A549 (cell line): ENCODE results near the gene MYO1D. TPM values are rescaled to one million over a fixed set of nuclear protein-coding genes. Genes with fewer than 3 reads are reported as not detected.

Experiments used
- ATAC-seq, 2 experiments: fragments of 200-7000 bp in 1 of 2; fragments of >200 bp in 1 of 2; cut with Nextera tagmentation in 1 of 2; cut with Tn5 transposase in 1 of 2; 3 replicates each; pipeline versions ENCODE4 v1.8.0 to v1.9.1; 2018 to 2020; ENCODE audit warnings: mild to moderate bottlenecking in 1 of 2, moderate library complexity in 1 of 2
- CTCF ChIA-PET: fragments of 300-600 bp; sonication (Branson Sonifier 250); formaldehyde crosslinking; extraction: SDS; loops from one replicate; lab custom pipeline; 2021; ENCODE audit warnings: antibody characterized with exemption, inconsistent platforms; lab: Yijun Ruan, JAX
- POLR2A ChIA-PET: fragments of 350-600 bp; formaldehyde crosslinking; extraction: SDS; loops from one replicate; lab custom pipeline; 2021; ENCODE audit warnings: antibody characterized with exemption, inconsistent platforms; lab: Yijun Ruan, JAX
- DNase-seq, 2 experiments: peaks; one replicate each; pipeline versions ENCODE4 v3.0.0 to v3.0.0-alpha.2; 2011 to 2016; ENCODE audit warnings: low read depth in 1 of 2, low spot score in 1 of 2
- FAIRE-seq: peaks from 2 replicates; lab custom pipeline; 2011; peaks lifted over from hg19 to GRCh38; lab: Jason Lieb, UNC
- H3K27ac ChIP-seq, 2 experiments: fragments of >200 bp; sonication (Bioruptor Twin); formaldehyde crosslinking; 3 replicates each; pipeline ENCODE4 v1.5.1; 2016 to 2017
- H3K4me1 ChIP-seq: fragments of >200 bp; sonication (Bioruptor Twin); formaldehyde crosslinking; 3 replicates; pipeline ENCODE4 v1.6.1; 2016
- H3K4me2 ChIP-seq: fragments of >200 bp; sonication (Bioruptor Twin); formaldehyde crosslinking; 3 replicates; pipeline ENCODE4 v1.6.1; 2016
- H3K4me3 ChIP-seq: fragments of >200 bp; sonication (Bioruptor Twin); formaldehyde crosslinking; 3 replicates; pipeline ENCODE4 v1.5.1; 2016
- H3K9me3 ChIP-seq: fragments of >200 bp; sonication (Bioruptor Twin); formaldehyde crosslinking; 3 replicates; pipeline ENCODE4 v1.6.1; 2016
- BHLHE40 ChIP-seq: IDR thresholded peaks from 2 replicates; pipeline ENCODE4 v1.6.1; 2012; ENCODE audit warnings: low read depth, low read length, inconsistent platforms
- CHD2 ChIP-seq: fragments of 150-350 bp; IDR thresholded peaks from 2 replicates; pipeline ENCODE4 v1.6.1; 2014; ENCODE audit warnings: low read length; ENCODE audit not compliant: partially characterized antibody
- CHD4 ChIP-seq: fragments of 200-600 bp; sonication (generic); IDR thresholded peaks from 2 replicates; pipeline ENCODE4 v1.6.1; 2016; ENCODE audit warnings: antibody characterized with exemption, mild to moderate bottlenecking, borderline replicate concordance
- EHF ChIP-seq: fragments of 250-450 bp; sonication (Bioruptor Pico); IDR thresholded peaks from 2 replicates; pipeline ENCODE4 v1.5.0; 2020; ENCODE audit warnings: mild to moderate bottlenecking
- EHMT2 ChIP-seq: fragments of 200-600 bp; sonication (generic); IDR thresholded peaks from 2 replicates; pipeline ENCODE4 v1.6.1; 2016; ENCODE audit warnings: antibody characterized with exemption, low read depth, mild to moderate bottlenecking, moderate library complexity
- EP300 ChIP-seq, 2 experiments: fragments of >200 bp; sonication (Bioruptor Twin); formaldehyde crosslinking; IDR thresholded peaks; 2 replicates in 1 of 2; 3 replicates in 1 of 2; pipeline ENCODE4 v1.6.1; 2016 to 2017
- ESRRA ChIP-seq: fragments of 150-350 bp; IDR thresholded peaks from 2 replicates; pipeline ENCODE4 v1.6.1; 2014; ENCODE audit warnings: mild to moderate bottlenecking, low read length, borderline replicate concordance
- HDAC2 ChIP-seq: fragments of 200-600 bp; sonication (generic); IDR thresholded peaks from 2 replicates; pipeline ENCODE4 v1.6.1; 2016
- HOXB5 ChIP-seq: fragments of 250-450 bp; sonication (Bioruptor Pico); IDR thresholded peaks from 2 replicates; pipeline ENCODE4 v1.5.0; 2020; ENCODE audit warnings: mild to moderate bottlenecking, moderate library complexity
- JUN ChIP-seq, 2 experiments: fragments of >200 bp; sonication (Bioruptor Twin); formaldehyde crosslinking; IDR thresholded peaks; 2 replicates in 1 of 2; 3 replicates in 1 of 2; pipeline ENCODE4 v1.6.1; 2016 to 2017
- KDM5A ChIP-seq: fragments of 200-600 bp; sonication (generic); IDR thresholded peaks from 2 replicates; pipeline ENCODE4 v1.6.1; 2016; ENCODE audit warnings: antibody characterized with exemption, mild to moderate bottlenecking
- MAFK ChIP-seq: fragments of 450-650 bp; IDR thresholded peaks from 2 replicates; pipeline ENCODE4 v1.6.1; 2014; ENCODE audit not compliant: partially characterized antibody
- MAZ ChIP-seq: fragments of 150-350 bp; IDR thresholded peaks from 2 replicates; pipeline ENCODE4 v1.6.1; 2014; ENCODE audit warnings: antibody characterized with exemption, low read depth, low read length, borderline replicate concordance
- NFE2L2 ChIP-seq: fragments of 150-350 bp; conservative IDR thresholded peaks from 2 replicates; pipeline ENCODE4 v1.6.1; 2014; ENCODE audit warnings: low read length
- NPAS2 ChIP-seq: fragments of 250-450 bp; sonication (Bioruptor Pico); IDR thresholded peaks from 2 replicates; pipeline ENCODE4 v1.8.0; 2022; ENCODE audit warnings: mild to moderate bottlenecking, moderate library complexity, borderline replicate concordance
- NR3C1 ChIP-seq: fragments of >200 bp; sonication (Bioruptor Twin); formaldehyde crosslinking; IDR thresholded peaks from 3 replicates; pipeline ENCODE4 v1.6.1; 2017
- PHF8 ChIP-seq: fragments of 200-600 bp; sonication (generic); IDR thresholded peaks from 2 replicates; pipeline ENCODE4 v1.6.1; 2016; ENCODE audit warnings: low read depth, mild to moderate bottlenecking, antibody characterized with exemption, moderate library complexity, borderline replicate concordance
- RNF2 ChIP-seq: fragments of 200-600 bp; sonication (generic); IDR thresholded peaks from 2 replicates; pipeline ENCODE4 v1.6.1; 2016; ENCODE audit warnings: low read depth, mild to moderate bottlenecking, antibody characterized with exemption, moderate library complexity, borderline replicate concordance
- SMC3 ChIP-seq: fragments of >200 bp; sonication (Bioruptor Twin); formaldehyde crosslinking; IDR thresholded peaks from 3 replicates; pipeline ENCODE4 v1.6.1; 2018; ENCODE audit warnings: inconsistent platforms
- ZNF302 ChIP-seq: fragments of 250-450 bp; sonication (Bioruptor Pico); IDR thresholded peaks from 2 replicates; pipeline ENCODE4 v1.9.0; 2021; ENCODE audit warnings: inconsistent platforms, mild to moderate bottlenecking, moderate library complexity
- WGBS: methylation state at CpG from one replicate; pipeline ENCODE4 v1.1.6; 2017; ENCODE audit errors: missing lambda C conversion rate; 5-methylcytosine and 5-hydroxymethylcytosine counted together
- polyA plus RNA-seq, 4 experiments: library from polyadenylated mRNA; depleted of rRNA in 3 of 4; stranded (reverse); fragments of >200 nt; fragmentation: RNase III in 1 of 4; extraction: RNeasy Plus Mini Kit Qiagen cat#74134 plus additional on column Dnase treatment in 1 of 4; gene quantifications; 2 replicates in 3 of 4; 3 replicates in 1 of 4; pipeline ENCODE4 v1.2.3, GENCODE V29; 2011 to 2017
- TF ChIP-seq, protein P1 (sequence below): fragments of >200 bp; sonication (Bioruptor Twin); formaldehyde crosslinking; IDR thresholded peaks from 3 replicates; pipeline ENCODE4 v1.6.1; 2016
- TF ChIP-seq, protein P2 (sequence below): fragments of 250-450 bp; sonication (Bioruptor Pico); IDR thresholded peaks from 2 replicates; pipeline ENCODE4 v1.5.0; 2020; ENCODE audit warnings: low read depth, mild to moderate bottlenecking, moderate library complexity
- TF ChIP-seq, protein P3 (sequence below): fragments of 250-450 bp; sonication (Bioruptor Pico); IDR thresholded peaks from 2 replicates; pipeline ENCODE4 v1.5.0; 2021; ENCODE audit warnings: mild to moderate bottlenecking, moderate library complexity, borderline replicate concordance
- TF ChIP-seq, protein P4 (sequence below): fragments of 450-650 bp; IDR thresholded peaks from 2 replicates; pipeline ENCODE4 v1.6.1; 2014; ENCODE audit warnings: antibody characterized with exemption

The MYO1D gene
- polyA plus RNA-seq, 2 of the 4 experiments (the other 2 are of a cell fraction), result 2.8 to 4.2 TPM

DNA sequence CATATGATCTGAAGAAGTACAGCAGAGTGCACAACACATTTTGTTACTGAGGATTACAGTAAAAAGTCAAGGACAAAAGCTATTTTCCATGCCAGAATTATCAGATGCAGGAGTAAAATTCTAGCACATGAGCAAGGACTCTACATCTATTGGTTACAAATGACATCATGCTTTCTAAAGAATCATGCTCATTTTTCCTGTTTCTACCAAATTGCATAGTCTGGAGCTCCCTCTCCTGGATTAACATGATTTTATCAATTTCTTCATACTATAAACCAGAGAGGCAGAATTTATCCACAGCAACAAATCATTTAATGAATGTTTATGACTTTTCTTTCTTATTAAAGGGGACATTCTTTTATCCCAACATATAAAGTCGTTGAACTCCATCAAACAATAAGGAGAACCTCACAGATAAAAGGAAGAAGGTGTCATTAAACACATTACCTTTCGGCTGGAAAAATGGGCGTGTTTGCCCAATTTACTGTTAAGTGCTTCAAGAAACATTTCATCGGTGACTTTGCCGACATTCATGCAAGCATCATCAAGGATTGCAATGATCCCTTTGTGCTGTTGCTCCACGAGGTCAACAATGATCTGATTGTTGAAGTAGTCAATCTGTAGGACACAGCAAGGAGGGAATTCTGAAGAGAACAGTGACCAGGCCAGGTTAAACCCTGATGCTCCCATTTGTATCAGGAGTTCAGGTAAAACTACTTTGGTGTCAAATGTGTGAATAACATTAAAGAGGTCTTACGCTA lies 121.7 kb downstream of the MYO1D start (continued):
- TF ChIP-seq, protein P1, sequence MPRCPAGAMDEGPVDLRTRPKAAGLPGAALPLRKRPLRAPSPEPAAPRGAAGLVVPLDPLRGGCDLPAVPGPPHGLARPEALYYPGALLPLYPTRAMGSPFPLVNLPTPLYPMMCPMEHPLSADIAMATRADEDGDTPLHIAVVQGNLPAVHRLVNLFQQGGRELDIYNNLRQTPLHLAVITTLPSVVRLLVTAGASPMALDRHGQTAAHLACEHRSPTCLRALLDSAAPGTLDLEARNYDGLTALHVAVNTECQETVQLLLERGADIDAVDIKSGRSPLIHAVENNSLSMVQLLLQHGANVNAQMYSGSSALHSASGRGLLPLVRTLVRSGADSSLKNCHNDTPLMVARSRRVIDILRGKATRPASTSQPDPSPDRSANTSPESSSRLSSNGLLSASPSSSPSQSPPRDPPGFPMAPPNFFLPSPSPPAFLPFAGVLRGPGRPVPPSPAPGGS, result no peak
- no peak for TF ChIP-seq RNF2
- no peak for TF ChIP-seq CHD4
- TF ChIP-seq, protein P2, sequence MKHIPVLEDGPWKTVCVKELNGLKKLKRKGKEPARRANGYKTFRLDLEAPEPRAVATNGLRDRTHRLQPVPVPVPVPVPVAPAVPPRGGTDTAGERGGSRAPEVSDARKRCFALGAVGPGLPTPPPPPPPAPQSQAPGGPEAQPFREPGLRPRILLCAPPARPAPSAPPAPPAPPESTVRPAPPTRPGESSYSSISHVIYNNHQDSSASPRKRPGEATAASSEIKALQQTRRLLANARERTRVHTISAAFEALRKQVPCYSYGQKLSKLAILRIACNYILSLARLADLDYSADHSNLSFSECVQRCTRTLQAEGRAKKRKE (CRISPR knock-in tag), result no peak
- no peak for TF ChIP-seq MAZ
- TF ChIP-seq NPAS2 (CRISPR knock-in tag), result no peak
- no peak for TF ChIP-seq HDAC2
- TF ChIP-seq NR3C1, result no peak
- no peak for TF ChIP-seq EHF (CRISPR knock-in tag)
- TF ChIP-seq, all 56 proteins: peak for 4

DNA sequence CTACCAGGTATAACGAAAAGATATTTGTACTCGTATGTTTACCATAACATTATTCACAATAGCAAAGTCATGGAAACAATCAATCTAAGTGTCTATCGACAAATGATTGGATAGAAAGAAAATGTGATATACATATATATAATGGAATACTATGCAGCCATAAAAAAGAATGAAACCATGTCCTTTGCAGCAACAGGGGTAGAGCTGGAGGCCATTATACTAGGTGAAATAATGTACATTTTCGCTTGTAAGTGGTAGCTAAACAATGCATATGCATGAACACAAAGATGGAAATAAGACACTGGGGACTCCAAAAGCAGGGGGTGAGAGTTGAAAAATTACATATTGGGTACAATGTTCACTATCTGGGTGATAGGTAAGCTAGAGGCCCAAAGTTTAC lies 124.0 kb downstream of the MYO1D start:
- 57% methylated on average over 4 of the region's 4 CpGs for WGBS
- ChIA-PET POLR2A (no interaction called here), CTCF (interaction anchor here (0.6 to 2.7 kb wide), 6 partner anchors 11 to 1466 kb away, joined by 3 to 14 read pairs (median 4); no protein-coding TSS in a partner anchor)
- no peak for FAIRE-seq
- no peak overlapping the region for H3K27ac ChIP-seq
- H3K4me1 ChIP-seq, result peaks cover 5% of the 10 kb centered on the region; the same call in 1 of the 3 replicates
- H3K4me3 ChIP-seq, result no peak overlapping the region
- DNase-seq, result no peak
- no peak overlapping the region for H3K4me2 ChIP-seq
- H3K9me3 ChIP-seq, result no peaks in the 10 kb centered on the region
- no peak for ATAC-seq
- no peak for TF ChIP-seq EHF (CRISPR knock-in tag)
- no peak for TF ChIP-seq ESRRA

DNA sequence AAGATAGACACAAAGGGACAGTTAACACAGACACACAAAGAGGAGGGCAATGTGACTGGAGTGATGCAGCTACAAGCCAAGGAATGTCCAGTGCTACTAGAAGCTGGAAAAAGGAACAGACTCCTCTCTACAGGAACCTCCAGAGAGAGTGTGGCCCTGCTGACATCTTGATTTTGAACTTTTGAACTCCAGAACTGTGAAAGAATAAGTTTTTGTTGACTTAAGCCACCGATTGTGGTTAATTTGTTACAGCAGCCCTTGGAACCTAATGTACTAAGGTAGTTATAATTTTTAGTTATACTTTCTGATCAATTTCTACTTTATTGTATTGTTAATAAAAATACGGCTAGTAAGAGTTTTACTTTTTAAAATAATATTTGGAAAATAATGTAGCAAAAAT lies 129.1 kb downstream of the MYO1D start:
- WGBS, result 49% methylated on average over 2 of the region's 2 CpGs
- FAIRE-seq, result no peak
- Histone ChIP-seq H3K9me3 (no peaks in the 10 kb centered on the region), H3K4me1 (peaks cover 12% of the 10 kb centered on the region; the same call in 1 of the 3 replicates), H3K4me2 (peak overlapping the region; percentile 37; the same call in 2 of the 3 replicates), H3K27ac (no peak overlapping the region), H3K4me3 (no peak overlapping the region)
- no peak for ATAC-seq
- TF ChIP-seq ZNF302 (CRISPR knock-in tag) (no peak), HOXB5 (CRISPR knock-in tag) (no peak), SMC3 (no peak), BHLHE40 (no peak), EP300 (IDR thresholded peaks at IDR 0.05) (no peak), NFE2L2 (no peak), MAZ (no peak), PHF8 (no peak), MAFK (no peak), CHD2 (no peak), KDM5A (no peak), JUN (IDR thresholded peaks at IDR 0.05) (no peak), CHD4 (no peak), EHMT2 (no peak)
- TF ChIP-seq, protein P1, result no peak
- TF ChIP-seq, protein P3, sequence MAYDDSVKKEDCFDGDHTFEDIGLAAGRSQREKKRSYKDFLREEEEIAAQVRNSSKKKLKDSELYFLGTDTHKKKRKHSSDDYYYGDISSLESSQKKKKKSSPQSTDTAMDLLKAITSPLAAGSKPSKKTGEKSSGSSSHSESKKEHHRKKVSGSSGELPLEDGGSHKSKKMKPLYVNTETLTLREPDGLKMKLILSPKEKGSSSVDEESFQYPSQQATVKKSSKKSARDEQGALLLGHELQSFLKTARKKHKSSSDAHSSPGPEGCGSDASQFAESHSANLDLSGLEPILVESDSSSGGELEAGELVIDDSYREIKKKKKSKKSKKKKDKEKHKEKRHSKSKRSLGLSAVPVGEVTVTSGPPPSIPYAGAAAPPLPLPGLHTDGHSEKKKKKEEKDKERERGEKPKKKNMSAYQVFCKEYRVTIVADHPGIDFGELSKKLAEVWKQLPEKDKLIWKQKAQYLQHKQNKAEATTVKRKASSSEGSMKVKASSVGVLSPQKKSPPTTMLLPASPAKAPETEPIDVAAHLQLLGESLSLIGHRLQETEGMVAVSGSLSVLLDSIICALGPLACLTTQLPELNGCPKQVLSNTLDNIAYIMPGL (CRISPR knock-in tag), result no peak
- TF ChIP-seq, protein P4, sequence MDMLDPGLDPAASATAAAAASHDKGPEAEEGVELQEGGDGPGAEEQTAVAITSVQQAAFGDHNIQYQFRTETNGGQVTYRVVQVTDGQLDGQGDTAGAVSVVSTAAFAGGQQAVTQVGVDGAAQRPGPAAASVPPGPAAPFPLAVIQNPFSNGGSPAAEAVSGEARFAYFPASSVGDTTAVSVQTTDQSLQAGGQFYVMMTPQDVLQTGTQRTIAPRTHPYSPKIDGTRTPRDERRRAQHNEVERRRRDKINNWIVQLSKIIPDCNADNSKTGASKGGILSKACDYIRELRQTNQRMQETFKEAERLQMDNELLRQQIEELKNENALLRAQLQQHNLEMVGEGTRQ, result no peak
- ChIA-PET POLR2A (no interaction called here), CTCF (interaction anchor here (0.6 to 1.9 kb wide), 7 partner anchors 15 to 286 kb away, joined by 3 to 12 read pairs (median 3); no protein-coding TSS in a partner anchor)
- DNase-seq, result no peak
